GM12874 (cell line): Measurements from ENCODE around the gene CLDND1.

Source experiments
- CTCF ChIP-seq: IDR thresholded peaks from 2 replicates; pipeline ENCODE4 v1.5.1; 2011; ENCODE audit warnings: low read depth, mild to moderate bottlenecking, control low read depth, low read length, moderate library complexity; ENCODE audit not compliant: insufficient read depth

CLDND1 gene

GRCh38 chr3:98482717-98483482, 39.8 kb downstream of the CLDND1 start:
- no peak for TF ChIP-seq CTCF
